ENCODE results near the gene PARL. TPM values are rescaled to one million over a fixed set of nuclear protein-coding genes. Genes with fewer than 3 reads are reported as not detected.
"Not testable (repeated sequence)": the region's sequence is repeated elsewhere in the genome, so short reads cannot be mapped to it uniquely, and the experiment has no call there.

PARL gene
- total RNA-seq, 1 experiment from 2014 or later: 45.2 TPM

- DNase-seq (ENCODE audit: low spot score): no peak
These were observed 94.0 kb downstream of the PARL start for GRCh38 chr3:183790700-183791099.

GRCh38 chr3:183789826-183790225 is 94.9 kb downstream of the PARL start:
- no peak for DNase-seq (ENCODE audit: low spot score)

- not testable (repeated sequence) for DNase-seq (ENCODE audit: low spot score)
These were observed 100.2 kb downstream of the PARL start for GRCh38 chr3:183784503-183784902.

GRCh38 chr3:183782576-183783276 is 102.0 kb downstream of the PARL start:
- no peak for DNase-seq (ENCODE audit: low spot score)

- DNase-seq (ENCODE audit: low spot score): no peak
These were observed 103.4 kb downstream of the PARL start for GRCh38 chr3:183781246-183781645.

- DNase-seq (ENCODE audit: low spot score): no peak
These were observed 104.7 kb downstream of the PARL start for GRCh38 chr3:183779896-183780465.

Small RNA genes within 50 kb of the gene (small RNA-seq; reads per million reads assigned to genes)
- gene MIR4448: not detected

Other genes starting within 250 kb of the PARL start
- 10.6 and 18.7 TPM in 2 replicates for gene KLHL24, start 249.3 kb downstream of the PARL start, total RNA-seq (2014; rRNA removed; shearing (Covaris generic))
- 16.1 and 17.1 TPM in 2 replicates for gene YEATS2, start 187.1 kb downstream of the PARL start, total RNA-seq (2014; rRNA removed; shearing (Covaris generic))
- 5.4 and 10.4 TPM in 2 replicates for gene MAP6D1, start 59.3 kb downstream of the PARL start, total RNA-seq (2014; rRNA removed; shearing (Covaris generic))
- 3.7 and 4.8 TPM in 2 replicates for gene ABCC5, start 133.0 kb upstream of the PARL start, total RNA-seq (2014; rRNA removed; shearing (Covaris generic))
- gene HTR3D, start 146.9 kb upstream of the PARL start, total RNA-seq (2014; rRNA removed; shearing (Covaris generic)): not detected in 2 replicates
- gene HTR3C, start 168.2 kb upstream of the PARL start, total RNA-seq (2014; rRNA removed; shearing (Covaris generic)): not detected in 2 replicates
- gene HTR3E, start 212.2 kb upstream of the PARL start, total RNA-seq (2014; rRNA removed; shearing (Covaris generic)): not detected in 2 replicates

Measured in HT-29 (cell line).